Activated naive CD8-positive, alpha-beta T cell treated with anti-CD3 and anti-CD28 coated beads, Interleukin-2, amount 50 U/mL, for 16 hours (primary cell): ENCODE data around the gene APOBEC3B.
A peak's percentile ranks its signal among the peaks of the same experiment; 100 is the strongest.
"Not testable (repeated sequence)": the region's sequence is repeated elsewhere in the genome, so short reads cannot be mapped to it uniquely, and the experiment has no call there.

ENCODE experiments used
- DNase-seq: peaks from one replicate; pipeline ENCODE4 v3.0.0-alpha.2; 2020; ENCODE audit warnings: low read depth, low spot score

The APOBEC3B gene

DNA sequence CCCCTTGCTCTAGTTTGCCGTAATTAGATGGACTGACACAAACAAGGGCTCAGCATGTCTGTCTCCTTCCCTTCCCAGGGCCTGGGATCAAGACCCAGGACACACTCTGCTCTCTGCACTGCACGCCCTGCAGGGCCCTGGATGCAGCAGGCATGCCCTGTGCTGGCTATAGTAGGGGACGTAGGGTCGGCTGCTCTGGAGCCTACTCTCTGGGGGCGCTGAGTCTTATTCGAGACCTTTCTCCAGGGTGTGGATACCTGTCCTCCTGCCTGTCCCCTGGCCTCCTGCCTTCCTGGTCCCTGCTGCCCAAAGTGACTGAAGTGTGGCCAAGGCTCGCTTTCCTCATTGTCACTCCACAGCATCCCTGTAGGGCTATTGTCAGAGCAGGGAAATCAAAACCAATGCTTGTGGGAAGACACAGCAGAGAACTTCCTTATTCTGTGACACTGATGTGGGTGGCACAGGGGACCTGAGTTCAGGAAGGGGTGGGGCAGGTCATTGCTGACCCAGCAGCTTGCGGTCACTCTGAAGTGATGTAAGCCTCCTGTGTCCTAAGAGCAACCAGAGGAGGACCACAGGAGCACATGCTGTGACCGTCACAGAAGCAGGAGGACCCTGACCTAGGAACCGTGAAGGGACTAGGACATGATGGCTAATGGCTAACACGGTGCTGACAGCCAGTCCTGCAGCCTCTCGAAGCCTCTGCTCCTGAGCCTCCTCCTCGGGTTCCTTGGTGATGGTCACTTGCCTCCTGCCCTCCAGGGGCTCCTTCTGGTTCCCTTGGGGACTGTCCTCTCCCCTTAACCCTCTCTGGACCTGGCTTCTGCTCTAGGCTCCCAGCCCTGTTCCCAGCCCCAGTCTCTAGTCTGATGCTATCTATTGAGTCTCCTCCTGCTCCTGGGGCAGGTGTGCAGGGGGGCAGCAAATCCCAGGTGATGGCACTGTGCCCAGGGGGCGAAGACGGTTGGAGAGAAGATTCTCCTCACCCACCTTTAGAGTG, 14.4 kb upstream of the APOBEC3B start:
- DNase-seq, result no peak

DNA sequence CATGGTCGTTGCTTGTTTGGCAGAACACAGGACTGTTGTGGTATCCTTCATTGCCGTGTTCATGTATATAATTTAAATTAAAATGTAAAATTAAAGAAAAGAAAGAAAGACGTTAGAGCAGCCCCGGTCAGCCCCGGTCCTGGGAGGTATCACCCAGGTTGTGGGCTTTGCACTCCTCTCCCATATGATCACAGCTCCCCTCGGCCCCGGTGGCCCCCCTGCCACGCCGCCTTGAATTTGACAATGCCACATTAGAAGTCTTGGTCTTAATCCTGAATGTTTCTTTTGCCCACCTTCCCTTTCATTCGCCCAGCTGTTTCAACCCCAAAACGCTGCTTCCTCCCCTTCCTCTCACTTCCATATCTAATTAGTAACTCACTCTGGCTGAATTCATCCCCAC, 13.3 kb upstream of the APOBEC3B start:
- DNase-seq, result no peak

DNA sequence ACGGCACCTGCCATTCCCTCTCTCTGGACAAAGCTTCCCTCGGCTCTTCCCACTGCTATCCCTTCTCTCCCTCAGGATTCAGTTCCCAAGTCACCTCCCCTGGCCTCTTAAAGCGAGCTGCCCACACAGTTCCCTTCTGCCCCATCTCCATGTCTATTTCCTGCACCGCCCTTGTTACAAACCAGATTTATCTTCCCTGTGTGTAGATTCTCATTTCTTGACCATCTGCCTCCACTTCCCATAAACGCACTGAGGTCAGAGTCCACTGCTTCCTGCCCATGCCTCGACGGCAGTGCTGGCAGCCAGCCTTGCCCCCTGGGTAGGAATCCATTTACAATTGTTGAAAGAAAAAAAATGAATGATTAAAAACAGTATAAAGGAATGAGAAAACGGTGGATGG, 11.6 kb upstream of the APOBEC3B start:
- no peak for DNase-seq

DNA sequence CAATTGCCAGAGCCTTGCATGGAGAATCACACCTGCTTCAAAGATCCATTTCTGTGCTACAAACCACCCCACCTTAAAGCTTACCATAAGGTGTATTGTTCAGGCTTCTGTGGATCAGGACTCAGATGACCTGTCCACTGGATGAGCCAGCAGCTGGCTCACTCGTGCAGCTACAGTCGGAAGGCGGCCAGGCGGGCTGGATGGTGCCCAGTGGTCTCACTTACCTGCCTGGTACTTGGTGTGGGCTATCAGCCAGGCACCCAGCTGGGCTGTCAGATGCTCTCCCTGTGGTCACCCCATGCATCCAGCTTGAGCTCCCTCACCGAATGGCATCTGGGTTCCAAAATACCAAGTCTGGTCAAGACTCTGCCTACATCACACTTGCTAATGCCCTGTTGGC, 10.9 kb upstream of the APOBEC3B start:
- DNase-seq, result no peak

DNA sequence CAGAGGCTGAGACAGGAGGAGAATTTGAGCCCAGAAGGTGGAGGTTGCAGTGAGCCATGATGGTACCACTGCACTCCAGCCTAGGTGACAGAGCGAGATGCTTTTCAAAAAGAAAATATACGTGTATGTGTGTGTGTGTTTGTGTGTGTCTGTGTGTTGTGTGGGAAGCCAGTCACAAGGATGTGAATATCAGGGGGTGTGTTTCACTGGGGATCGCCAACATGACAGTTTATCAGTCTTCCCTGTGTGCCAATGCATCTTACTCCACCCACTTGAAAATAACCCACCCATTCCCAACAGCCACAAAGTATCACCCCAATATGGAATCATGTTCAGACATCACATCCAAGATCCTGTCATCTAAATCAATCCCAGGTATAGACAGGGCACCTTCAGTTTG, 10.4 kb upstream of the APOBEC3B start:
- no peak for DNase-seq

DNA sequence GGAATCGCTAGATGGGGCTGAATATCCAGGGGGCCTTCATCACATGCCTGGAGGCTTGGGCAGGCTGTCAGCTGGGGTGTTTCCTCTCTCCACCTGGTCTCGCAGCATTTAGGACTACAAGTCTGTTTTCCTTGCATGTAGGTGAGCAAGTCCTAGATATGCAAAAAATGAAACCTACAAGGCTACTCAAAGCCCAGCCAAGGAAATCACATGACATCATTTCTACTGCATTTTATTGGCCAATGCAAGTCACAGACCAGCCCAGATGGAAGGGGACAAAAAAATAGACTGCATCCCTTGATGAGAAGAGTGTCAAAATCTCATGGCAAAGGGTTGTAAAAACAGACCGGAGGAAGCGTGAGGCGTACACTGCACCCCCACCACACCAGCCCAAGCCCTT, 9.6 kb upstream of the APOBEC3B start:
- DNase-seq, result no peak

DNA sequence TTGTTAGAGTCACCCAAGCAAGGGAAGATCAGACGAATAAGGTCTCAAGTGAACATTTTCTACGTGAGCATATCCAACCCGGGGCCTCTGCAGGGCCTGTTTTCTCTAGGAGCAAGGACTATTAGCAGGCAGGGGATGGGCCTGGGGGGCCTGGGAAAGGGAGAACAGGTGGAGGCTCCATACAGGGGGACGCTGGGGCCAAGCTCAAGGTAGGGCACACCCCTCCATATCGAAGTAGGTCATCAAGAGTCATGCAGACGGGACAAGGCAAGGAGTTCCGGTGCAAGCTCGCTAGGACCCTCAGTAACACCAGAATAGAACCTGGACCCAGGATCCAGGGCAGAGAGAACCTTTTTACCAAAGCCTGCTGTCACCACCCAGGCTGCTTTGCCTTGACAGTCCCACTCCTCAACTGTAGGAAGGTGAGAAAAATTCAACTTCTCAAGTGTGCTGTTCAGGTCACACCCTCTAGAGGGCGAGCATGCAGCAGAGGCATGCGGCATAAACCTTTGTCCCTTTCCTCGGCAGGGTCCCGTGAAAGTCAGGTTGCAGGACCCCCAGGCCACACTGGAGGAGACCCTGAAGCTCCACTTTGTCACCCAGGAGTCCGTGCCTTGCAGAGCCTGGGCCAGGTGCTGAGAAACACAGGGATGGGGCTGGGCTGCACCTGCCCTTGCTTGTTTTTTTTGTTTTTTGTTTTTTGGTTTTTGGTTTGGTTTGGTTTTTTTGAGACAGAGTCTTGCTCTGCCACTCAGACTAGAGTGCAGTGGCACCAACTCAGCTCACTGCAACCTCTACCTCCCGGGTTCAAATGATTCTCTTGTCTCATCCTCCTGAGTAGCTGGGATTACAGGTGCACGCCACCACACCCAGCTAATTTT, 8.6 kb upstream of the APOBEC3B start:
- no peak for DNase-seq

DNA sequence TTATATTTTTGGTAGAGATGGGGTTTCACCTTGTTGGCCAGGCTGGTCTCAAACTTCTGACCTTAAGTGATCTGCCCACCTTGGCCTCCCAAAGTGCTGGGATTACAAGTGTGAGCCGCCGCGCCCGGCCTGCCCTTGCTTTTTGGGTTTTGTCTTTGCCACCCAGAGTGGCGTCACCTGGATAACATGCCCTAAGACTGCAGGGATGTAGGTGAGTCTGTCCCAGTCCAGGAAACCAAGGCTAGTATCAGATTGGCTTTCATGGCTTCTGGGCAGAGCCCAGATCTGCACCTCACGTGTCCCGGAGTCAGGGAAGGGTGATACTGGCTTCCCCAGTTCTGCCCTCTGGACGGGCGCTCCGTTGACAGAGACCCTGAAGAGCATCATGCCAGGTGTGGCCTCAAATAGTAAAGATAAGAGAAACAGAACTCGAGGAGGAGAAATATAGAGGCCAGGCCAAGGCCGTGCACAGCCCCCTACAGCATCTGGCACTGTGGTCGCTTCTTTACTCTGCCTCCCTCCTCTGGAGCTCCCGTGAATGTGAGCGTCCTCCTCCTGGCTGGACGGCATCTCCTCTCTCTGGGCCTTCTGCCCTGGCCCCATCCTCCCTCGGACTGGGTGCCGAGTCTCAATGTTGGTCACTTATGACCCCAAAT, 7.8 kb upstream of the APOBEC3B start:
- no peak for DNase-seq

DNA sequence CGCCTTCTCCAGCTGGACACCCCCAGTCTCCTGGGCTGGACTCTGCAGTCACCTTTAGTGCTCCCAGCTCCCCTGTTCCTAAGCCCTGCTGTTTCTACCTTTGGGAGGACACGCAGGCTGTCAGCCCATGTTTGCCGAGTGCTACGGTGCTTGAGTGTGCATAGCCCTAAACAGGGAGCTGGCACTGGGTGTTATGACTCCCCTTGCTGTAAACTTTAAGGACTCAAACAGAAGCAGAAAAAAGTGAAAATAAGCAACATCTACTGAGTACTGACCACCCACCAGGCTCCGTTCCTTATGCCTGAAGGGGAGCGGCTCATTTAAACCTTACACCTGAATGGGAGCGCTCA, 7.3 kb upstream of the APOBEC3B start:
- DNase-seq, result no peak

DNA sequence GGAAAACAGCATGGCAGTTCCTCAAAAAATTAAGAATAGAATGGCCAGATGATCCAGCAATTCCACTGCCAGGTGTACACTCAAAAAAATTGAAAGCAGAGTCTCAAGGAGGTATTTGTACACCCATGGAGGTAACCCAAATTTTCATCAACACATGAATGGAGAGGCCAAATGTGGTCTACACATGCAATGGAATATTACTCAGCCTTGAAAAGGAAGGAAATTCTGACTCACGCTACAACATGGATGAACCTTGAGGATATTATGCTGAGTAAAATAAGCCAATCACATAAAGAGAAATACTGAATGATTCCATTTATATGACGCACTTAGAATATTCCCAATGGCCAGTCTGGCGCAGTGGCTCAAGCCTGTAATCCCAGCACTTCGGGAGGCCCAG, 4.9 kb upstream of the APOBEC3B start:
- not testable (repeated sequence) for DNase-seq

DNA sequence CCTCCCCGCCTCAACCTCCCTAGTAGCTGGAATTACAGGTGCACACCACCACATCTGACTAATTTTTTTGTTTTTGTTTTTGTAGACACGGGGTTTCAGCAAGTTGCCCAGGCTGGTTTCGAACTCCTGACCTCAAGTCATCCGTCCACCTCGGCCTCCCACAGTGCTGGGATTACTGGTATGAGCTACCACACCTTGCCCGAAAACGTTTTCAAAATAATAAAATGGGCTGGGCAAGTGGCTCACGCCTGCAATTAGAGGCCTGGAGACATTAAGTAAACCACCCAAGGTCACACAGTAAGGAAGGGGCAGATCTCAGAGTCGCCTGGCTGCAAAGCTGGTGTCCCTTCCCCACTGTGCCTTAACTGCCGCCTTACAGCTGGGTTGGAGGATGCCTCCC, 1.6 kb upstream of the APOBEC3B start:
- not testable (repeated sequence) for DNase-seq

DNA sequence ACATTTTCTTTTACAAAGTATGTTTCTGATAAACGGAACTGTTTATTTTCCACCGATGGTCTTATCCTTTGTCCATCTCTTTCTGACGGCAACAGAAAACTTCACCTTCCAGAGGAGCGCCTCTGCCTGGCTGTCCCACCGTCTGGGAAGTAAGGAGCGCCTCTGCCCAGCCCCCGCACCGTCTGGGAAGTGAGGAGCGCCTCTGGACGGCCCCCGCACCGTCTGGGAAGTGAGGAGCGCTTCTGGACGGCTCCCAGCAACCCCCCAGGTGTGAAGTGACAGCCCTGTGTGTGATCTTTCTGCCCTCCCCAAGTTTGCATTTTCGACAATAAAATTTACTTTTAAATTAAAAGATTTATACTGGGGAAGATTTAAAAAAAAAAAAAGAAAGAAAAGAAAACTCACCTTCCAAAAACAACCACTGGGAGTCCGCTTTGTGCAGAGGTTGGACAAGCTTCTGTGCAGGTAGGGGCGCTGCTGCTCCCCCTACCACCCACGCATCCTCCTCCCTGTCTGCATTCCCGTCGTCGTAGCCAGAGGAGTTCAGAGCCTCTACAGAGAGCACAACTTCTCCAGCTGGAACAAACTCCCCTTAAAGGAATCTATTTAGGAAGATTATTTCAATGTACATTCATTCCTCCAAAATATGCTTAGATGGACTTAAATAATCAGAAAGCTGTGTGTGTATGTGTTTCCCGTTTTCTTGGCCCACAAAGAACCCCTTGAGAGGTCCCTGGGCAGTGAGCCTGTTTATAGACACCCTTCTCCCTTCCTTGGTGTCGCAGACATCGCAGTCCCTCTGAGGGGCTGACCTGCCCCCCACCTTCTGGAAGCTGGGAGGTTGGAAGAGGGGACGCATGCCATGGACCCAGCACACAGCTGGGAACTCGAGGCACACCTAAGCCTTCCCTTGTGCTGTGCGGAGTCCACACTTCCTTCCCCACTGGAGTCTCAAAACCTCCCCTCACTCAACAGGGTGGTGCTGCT, 849 bp upstream of the APOBEC3B start:
- no peak for DNase-seq

DNA sequence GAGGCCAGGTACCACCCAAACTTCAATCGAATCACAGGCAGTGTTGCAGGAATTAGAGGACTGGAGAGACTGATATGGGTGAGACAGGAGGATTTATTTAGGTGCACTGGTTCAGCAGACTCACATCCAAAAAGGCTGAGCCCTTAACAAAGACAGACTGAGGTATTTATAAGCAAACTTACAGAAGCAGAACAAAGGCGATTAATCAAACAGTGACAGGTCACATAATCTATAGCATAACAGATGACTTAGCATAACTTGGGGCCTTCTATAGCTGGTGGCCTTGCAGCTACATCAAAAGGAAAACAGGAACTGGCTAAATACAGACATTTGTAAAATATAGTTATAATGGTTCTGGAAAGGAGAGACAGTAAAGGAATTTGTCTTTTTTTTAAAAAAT, 2.1 kb downstream of the APOBEC3B start:
- DNase-seq, result no peak

DNA sequence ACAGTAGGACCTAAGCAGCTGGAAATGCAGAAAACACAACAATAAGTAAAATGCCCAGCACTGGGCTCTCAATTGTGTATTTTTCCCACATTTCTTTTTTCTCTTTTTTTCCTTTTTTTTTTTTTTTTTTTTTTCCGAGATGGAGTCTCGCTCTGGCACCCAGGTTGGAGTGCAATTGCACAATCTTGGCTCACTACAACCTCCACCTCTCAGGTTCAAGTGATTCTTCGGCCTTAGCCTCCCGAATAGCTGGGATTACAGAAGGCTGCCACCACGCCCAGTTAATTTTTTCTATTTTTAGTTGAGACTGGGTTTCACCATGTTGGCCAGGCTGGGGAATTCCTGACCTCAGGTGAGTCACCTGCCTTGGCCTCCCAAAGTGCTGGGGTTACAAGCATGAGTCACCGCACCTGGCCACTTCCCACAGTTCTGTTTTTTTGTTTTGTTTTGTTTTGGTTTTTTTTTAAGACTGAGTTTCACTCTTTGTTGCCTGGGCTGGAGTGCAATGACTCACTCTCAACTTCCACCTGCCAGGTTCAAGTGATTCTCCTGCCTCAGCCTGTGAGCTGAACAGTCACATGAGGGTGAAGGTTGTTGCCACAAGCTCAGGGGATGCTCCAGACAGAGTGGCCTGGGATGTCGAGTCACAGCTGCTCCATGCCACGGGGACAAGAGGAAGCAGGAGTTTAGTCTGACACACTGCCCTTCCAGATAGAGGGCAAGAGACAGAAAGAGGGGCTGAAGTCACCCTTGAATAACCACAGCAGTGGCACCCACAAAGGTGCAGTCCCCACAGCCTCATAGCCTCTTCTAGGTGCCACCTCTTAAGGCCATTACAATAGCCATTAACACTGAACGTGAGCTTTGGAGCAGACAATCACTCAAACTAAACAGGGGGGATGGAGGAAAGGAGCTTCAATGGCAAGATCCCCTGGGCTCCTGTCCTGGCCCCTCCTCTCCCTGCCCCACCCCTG, 2.9 kb downstream of the APOBEC3B start:
- DNase-seq, result peak; percentile 29

DNA sequence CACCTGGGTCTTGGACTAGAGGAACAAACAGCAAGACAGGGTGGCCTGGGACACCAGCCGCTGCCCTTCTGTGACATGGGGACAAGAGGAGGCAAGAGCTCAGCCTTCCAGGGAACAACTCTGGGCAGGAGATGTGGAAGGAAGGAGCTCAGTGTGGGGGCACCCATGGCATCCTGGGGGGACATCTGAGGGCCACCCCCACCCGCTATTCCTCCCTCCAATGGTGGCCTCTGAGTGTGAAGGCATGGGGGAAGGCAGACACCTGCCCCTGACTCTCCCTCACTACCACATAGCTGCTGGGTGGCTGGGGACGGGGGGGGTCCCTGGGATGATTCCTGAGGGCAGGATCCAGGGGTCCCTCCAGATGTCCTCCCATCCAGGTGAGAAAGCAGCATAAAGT, 4.5 kb downstream of the APOBEC3B start:
- DNase-seq, result no peak

DNA sequence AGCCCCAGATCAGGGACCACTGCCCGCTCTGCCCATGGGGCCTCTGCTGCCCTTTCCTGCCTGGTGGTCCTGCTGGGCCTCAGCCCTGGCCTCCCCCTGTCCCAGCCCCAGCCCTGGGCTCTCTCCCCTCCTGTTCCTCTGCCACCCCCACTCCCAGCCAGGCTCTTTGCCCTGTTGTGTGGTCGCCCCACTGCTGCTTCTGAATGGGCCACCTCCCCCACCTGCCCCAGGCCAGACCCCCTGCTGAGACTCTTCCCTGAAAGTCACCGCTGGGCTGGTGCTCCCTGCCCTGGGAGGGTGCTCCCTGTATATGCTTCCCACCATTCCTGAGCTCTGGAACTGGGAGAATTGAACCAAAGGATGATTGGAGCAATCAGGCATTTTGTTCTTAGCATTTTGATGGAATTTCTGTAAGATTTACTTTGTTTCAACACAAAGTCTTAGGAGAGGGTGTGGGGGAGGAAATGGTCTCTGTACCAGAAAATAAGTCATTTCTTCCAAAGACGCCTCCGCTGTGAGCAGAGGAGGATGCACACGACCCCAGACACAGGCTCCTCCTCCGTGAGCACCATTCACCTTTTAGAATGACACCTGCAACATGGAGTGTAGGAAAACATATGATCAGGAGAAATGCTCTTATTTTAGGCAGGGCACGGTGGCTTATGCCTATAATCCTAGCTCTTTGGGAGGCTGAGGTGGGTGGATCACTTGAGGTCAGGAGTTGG, 5.2 kb downstream of the APOBEC3B start:
- DNase-seq, result no peak

DNA sequence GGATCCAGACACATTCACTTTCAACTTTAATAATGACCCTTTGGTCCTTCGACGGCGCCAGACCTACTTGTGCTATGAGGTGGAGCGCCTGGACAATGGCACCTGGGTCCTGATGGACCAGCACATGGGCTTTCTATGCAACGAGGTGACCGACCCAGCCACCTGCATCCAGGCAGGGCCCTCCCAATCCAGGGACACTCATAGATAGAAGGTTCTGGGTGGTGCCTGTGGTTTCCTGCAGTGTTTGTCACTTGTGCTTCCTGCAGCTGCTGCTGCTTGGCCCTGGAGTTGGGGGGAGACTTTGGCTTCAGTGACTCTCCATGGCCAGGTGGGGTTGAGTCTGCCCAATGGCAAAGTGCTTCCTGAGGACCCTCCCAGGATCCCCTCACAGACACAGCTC, 7.3 kb downstream of the APOBEC3B start:
- DNase-seq, result no peak

DNA sequence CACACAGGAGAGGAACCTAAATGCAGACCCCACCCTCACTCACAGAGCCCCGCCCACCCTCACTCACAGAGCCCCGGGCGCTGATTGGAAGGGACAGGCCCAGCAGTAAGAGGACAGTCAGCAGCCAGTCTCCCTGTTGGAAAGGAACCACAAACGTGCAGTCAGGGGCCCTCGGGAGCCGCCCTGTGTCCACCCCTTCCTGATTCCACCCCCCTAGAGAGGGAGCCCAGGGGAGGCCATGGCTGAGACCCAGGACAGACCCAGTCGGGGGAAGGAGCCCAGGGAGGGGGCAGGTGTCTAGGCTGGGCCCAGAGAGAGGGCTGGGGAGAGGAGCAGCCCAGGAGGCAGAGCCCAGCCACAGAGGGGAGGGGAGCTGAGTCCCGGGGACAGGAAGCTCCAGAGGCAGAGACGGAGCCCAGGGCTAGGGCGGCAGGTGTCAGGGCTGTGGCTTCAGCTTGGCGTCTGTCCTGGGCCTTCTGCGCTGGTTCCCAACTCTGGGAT, 10.8 kb downstream of the APOBEC3B start:
- DNase-seq, result not testable (repeated sequence)

DNA sequence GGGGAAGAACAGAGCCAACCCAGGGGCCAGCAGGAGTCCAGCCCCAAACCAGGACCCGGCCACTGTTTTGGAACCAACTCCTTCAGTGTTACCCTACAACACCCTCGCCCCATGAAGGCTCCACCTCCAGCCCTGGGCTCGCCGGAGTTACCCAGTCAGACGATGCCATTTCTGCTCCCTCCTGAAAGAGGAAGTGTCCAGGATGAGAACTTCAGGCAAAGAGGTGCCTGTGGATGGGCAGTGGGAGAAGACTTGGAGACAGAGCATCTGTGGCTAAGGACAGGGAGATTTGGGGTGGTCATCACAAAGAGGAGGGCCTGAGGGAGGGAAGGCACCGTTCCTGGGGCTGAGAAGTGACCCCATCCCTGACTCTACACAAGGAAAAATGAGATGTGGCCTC, 14.0 kb downstream of the APOBEC3B start:
- no peak for DNase-seq
